PC-3 (cell line): ENCODE data around the gene DPH5. TPM values are rescaled to one million over a fixed set of nuclear protein-coding genes. Genes with fewer than 3 reads are reported as not detected.

Source experiments
- ATAC-seq: fragments of 200-7000 bp; cut with Tn5 transposase; 2 replicates; pipeline ENCODE4 v1.9.1; 2020; ENCODE audit warnings: mild to moderate bottlenecking, moderate library complexity
- BruUV-seq: library from RNA; stranded (reverse); fragments of 400-500 nt; replicated peaks from 2 replicates; lab custom pipeline; 2021; lab: Mats Ljungman, UMichigan
- CTCF ChIA-PET: fragments of 300-600 bp; sonication (Branson Sonifier 250); formaldehyde crosslinking; loops from one replicate; lab custom pipeline; 2022; ENCODE audit warnings: antibody characterized with exemption; lab: Charles Lee
- POLR2A ChIA-PET: fragments of 300-600 bp; sonication (Branson Sonifier 250); formaldehyde crosslinking; loops from one replicate; lab custom pipeline; 2022; ENCODE audit warnings: antibody characterized with exemption; ENCODE audit not compliant: unreplicated experiment; lab: Charles Lee
- DNase-seq: peaks from one replicate; pipeline ENCODE4 v3.0.0-alpha.2; 2015
- H2AFZ ChIP-seq: fragments of 300-600 bp; sonication (generic); 2 replicates; pipeline ENCODE4 v1.6.0; 2016; ENCODE audit warnings: antibody characterized with exemption, low read length
- H3F3A ChIP-seq: fragments of 300-600 bp; sonication (generic); one replicate; pipeline ENCODE4 v1.6.0; 2017; ENCODE audit warnings: antibody characterized with exemption, low read length, control low read depth, mild to moderate bottlenecking; ENCODE audit not compliant: unreplicated experiment
- H3K27ac ChIP-seq: fragments of 300-600 bp; sonication (generic); 2 replicates; pipeline ENCODE4 v1.5.1; 2016; ENCODE audit warnings: mild to moderate bottlenecking, low read length
- H3K27me3 ChIP-seq: fragments of 300-600 bp; sonication (generic); 2 replicates; pipeline ENCODE4 v1.6.1; 2016; ENCODE audit warnings: low read length, mixed read lengths
- H3K36me3 ChIP-seq: fragments of 300-600 bp; sonication (generic); 2 replicates; pipeline ENCODE4 v1.6.1; 2016; ENCODE audit warnings: low read depth, mixed run types, low read length, mixed read lengths
- H3K4me1 ChIP-seq: fragments of 300-600 bp; sonication (generic); 2 replicates; pipeline ENCODE4 v1.5.1; 2016; ENCODE audit warnings: low read length; ENCODE audit not compliant: insufficient read depth
- H3K4me2 ChIP-seq: fragments of 300-600 bp; sonication (generic); 2 replicates; pipeline ENCODE4 v1.6.0; 2016; ENCODE audit warnings: low read length
- H3K4me3 ChIP-seq: fragments of 300-600 bp; sonication (generic); 2 replicates; pipeline ENCODE4 v1.5.1; 2016; ENCODE audit warnings: mild to moderate bottlenecking, low read length, mixed read lengths
- H3K79me2 ChIP-seq: fragments of 300-600 bp; sonication (generic); 2 replicates; pipeline ENCODE4 v1.6.1; 2017; ENCODE audit warnings: low read length, mixed read lengths
- H3K9ac ChIP-seq: fragments of 300-600 bp; sonication (generic); 2 replicates; pipeline ENCODE4 v1.6.0; 2016; ENCODE audit warnings: mild to moderate bottlenecking, low read length
- H3K9me2 ChIP-seq: fragments of 300-600 bp; sonication (generic); replicated peaks from 2 replicates; pipeline ENCODE4 v1.6.1; 2016; ENCODE audit warnings: mixed run types, low read length, mixed read lengths
- H3K9me3 ChIP-seq: fragments of 300-600 bp; sonication (generic); 2 replicates; pipeline ENCODE4 v1.6.1; 2016; ENCODE audit warnings: low read length, mixed read lengths
- H4K20me1 ChIP-seq: fragments of 300-600 bp; sonication (generic); 2 replicates; pipeline ENCODE4 v1.6.1; 2016; ENCODE audit warnings: low read length, mixed read lengths
- EZH2 ChIP-seq: fragments of 300-600 bp; sonication (generic); IDR thresholded peaks from one replicate; pipeline ENCODE4 v1.6.1; 2017; ENCODE audit warnings: antibody characterized with exemption, mild to moderate bottlenecking, low read length; ENCODE audit not compliant: unreplicated experiment
- EZH2phosphoT487 ChIP-seq: fragments of 300-600 bp; sonication (generic); IDR thresholded peaks from 2 replicates; pipeline ENCODE4 v1.6.1; 2018; ENCODE audit warnings: mild to moderate bottlenecking, antibody characterized with exemption, low read length, borderline replicate concordance
- intact Hi-C: fragments of 100-400 bp; cut with micrococcal nuclease; formaldehyde crosslinking; loops from 2 replicates; pipeline ENCODE4 v1.9.0; 2023
- total RNA-seq: library from RNA; depleted of rRNA; stranded (reverse); fragments of >200 nt; gene quantifications from 2 replicates; pipeline ENCODE4 v1.2.3, GENCODE V29; 2014; rRNA removed
- TF ChIP-seq, protein P1 (sequence below): fragments of 300-600 bp; sonication (generic); conservative IDR thresholded peaks from 2 replicates; pipeline ENCODE4 v1.5.1; 2017; ENCODE audit warnings: antibody characterized with exemption, low read depth, mild to moderate bottlenecking, low read length

DPH5 gene
- total RNA-seq, 1 experiment from 2014 or later, result 24.9 TPM

DNA sequence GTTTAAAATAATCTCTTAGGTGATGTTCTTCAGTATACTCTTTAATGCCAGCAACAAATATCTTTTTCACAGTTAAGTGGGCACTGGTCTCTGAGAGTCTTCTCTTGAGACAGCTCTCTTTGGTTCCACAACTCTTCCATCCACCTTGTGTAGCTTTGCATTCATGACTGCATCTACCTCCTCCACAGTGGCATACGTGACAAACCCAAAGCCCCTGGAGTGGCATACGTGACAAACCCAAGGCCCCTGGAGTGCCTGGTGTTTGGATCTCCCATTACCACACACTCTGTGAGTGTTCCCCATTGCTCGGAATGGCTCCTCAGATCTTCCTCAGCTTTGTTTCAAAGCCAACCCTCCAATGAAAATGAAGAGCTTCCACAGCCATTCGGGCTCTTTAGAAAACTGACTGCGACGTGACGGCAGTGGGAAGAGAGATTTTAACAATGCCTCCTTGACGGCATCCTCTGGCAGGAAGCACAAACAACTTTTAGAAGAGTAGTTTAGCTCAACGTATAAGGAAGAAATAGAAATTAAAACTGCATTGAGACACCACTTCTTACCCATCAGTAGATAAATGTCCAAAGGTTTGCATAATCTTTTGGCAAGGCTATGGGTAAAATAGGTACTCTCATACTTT, 83.9 kb downstream of the DPH5 start:
- no peaks in the 10 kb centered on the region for H3K9me2 ChIP-seq
- BruUV-seq, result no TSS peak
- H3F3A ChIP-seq, result no peaks in the 10 kb centered on the region
- no peak overlapping the region for H3K27ac ChIP-seq
- CTCF ChIA-PET, result no interaction called here
- no peak overlapping the region for H2AFZ ChIP-seq
- H3K4me3 ChIP-seq, result no peak overlapping the region
- H3K9ac ChIP-seq, result no peak overlapping the region
- ATAC-seq (no peak), DNase-seq (no peak)
- H3K27me3 ChIP-seq, result no peaks in the 10 kb centered on the region
- no peak overlapping the region for H3K4me2 ChIP-seq
- no peaks in the 10 kb centered on the region for H3K4me1 ChIP-seq
- POLR2A ChIA-PET, result no interaction called here
- H3K9me3 ChIP-seq, result no peaks in the 10 kb centered on the region
- no peaks in the 10 kb centered on the region for H3K79me2 ChIP-seq
- intact Hi-C loops, result no loop called here
- TF ChIP-seq EZH2 (no peak), EZH2phosphoT487 (no peak)
- TF ChIP-seq, protein P1, sequence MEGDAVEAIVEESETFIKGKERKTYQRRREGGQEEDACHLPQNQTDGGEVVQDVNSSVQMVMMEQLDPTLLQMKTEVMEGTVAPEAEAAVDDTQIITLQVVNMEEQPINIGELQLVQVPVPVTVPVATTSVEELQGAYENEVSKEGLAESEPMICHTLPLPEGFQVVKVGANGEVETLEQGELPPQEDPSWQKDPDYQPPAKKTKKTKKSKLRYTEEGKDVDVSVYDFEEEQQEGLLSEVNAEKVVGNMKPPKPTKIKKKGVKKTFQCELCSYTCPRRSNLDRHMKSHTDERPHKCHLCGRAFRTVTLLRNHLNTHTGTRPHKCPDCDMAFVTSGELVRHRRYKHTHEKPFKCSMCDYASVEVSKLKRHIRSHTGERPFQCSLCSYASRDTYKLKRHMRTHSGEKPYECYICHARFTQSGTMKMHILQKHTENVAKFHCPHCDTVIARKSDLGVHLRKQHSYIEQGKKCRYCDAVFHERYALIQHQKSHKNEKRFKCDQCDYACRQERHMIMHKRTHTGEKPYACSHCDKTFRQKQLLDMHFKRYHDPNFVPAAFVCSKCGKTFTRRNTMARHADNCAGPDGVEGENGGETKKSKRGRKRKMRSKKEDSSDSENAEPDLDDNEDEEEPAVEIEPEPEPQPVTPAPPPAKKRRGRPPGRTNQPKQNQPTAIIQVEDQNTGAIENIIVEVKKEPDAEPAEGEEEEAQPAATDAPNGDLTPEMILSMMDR, result no peak
- H3K36me3 ChIP-seq, result peaks cover 13% of the 10 kb centered on the region
- no peaks in the 10 kb centered on the region for H4K20me1 ChIP-seq

DNA sequence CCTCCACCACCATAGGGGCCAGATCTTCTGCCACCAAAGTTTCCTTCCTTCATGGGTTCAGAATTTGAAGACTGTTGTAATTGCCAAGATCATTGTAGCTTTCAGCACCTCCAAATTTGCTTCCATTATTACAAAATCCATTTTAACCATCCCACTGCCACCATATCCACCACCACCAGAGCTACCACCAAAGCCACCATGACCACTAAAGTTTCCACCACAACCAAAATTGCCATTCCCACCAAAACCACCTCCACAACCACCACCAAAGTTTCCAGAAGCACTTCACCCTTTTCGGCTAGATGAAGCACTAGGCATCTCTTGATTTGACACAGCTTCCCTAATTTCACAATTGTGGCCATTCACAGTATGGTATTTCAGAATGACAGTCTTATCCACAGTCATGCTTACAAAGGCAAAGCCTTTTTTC, 84.5 kb downstream of the DPH5 start:
- no peaks in the 10 kb centered on the region for H3K27me3 ChIP-seq
- no peaks in the 10 kb centered on the region for H3K9me2 ChIP-seq
- H3K36me3 ChIP-seq, result peaks cover 18% of the 10 kb centered on the region
- no peak overlapping the region for H3K9ac ChIP-seq
- POLR2A ChIA-PET, result no interaction called here
- no peaks in the 10 kb centered on the region for H3K79me2 ChIP-seq
- BruUV-seq, result no TSS peak
- no peaks in the 10 kb centered on the region for H3F3A ChIP-seq
- H3K4me3 ChIP-seq, result no peak overlapping the region
- no peaks in the 10 kb centered on the region for H3K9me3 ChIP-seq
- no peak overlapping the region for H3K4me2 ChIP-seq
- no peak for TF ChIP-seq EZH2phosphoT487
- TF ChIP-seq, protein P1, result no peak
- no peak for TF ChIP-seq EZH2
- ATAC-seq (no peak), DNase-seq (no peak)
- H2AFZ ChIP-seq, result no peak overlapping the region
- H3K4me1 ChIP-seq, result no peaks in the 10 kb centered on the region
- no peak overlapping the region for H3K27ac ChIP-seq
- intact Hi-C loops, result no loop called here
- H4K20me1 ChIP-seq, result no peaks in the 10 kb centered on the region
- CTCF ChIA-PET, result no interaction called here

Other genes with a start within 250 kb of the DPH5 start
- 6.4 and 7.5 TPM in 2 replicates for gene EXTL2, start 130.9 kb downstream of the DPH5 start, total RNA-seq
- gene SLC30A7, start 129.7 kb downstream of the DPH5 start, total RNA-seq, result 20.4 and 24.0 TPM in 2 replicates
- 2.1 TPM in 2 replicates for gene S1PR1, start 211.2 kb upstream of the DPH5 start, total RNA-seq